ENCODE results near the gene NRP2. TPM values are rescaled to one million over a fixed set of nuclear protein-coding genes. Genes with fewer than 3 reads are reported as not detected.

Gene NRP2
- 21.3 and 41.9 TPM in 2 replicates for total RNA-seq

GRCh38 chr2:205682239-205682970 lies at the start of gene NRP2:
NRP2 (plus strand) TSS chr2:205682501; CDS start chr2:205683291, 790 bp downstream.

All from bronchial smooth muscle cell (primary cell).